Tibial artery (tissue), 4 donors: ENCODE data around the gene ODC1.

Experiments
- DNase-seq, 2 donors: peaks; one replicate each; pipeline ENCODE4 v3.0.0-alpha.2; 2019
- H3K27ac ChIP-seq, 2 donors: fragments of 200-600 bp; sonication (generic) in 1 of 2; 1 replicate in 1 of 2; 2 replicates in 1 of 2; pipeline ENCODE4 v1.5.1; 2018 to 2019; ENCODE audit warnings: mild to moderate bottlenecking in 1 of 2
- H3K27me3 ChIP-seq, 2 donors: fragments of 200-600 bp; sonication (generic) in 1 of 2; one replicate each; pipeline versions ENCODE4 v1.5.1 to v1.6.0; 2016 to 2019
- H3K36me3 ChIP-seq, 3 donors: fragments of 200-600 bp; sonication (generic) in 2 of 3; one replicate each; pipeline ENCODE4 v1.5.1; 2016 to 2019; ENCODE audit warnings: mild to moderate bottlenecking in 2 of 3
- H3K4me1 ChIP-seq, 4 donors: fragments of 200-600 bp; sonication (generic) in 2 of 4; 1 replicate in 3 of 4; 2 replicates in 1 of 4; pipeline ENCODE4 v1.5.1; 2016 to 2019
- H3K4me3 ChIP-seq, 2 donors: fragments of 200-600 bp; sonication (generic) in 1 of 2; 1 replicate in 1 of 2; 2 replicates in 1 of 2; pipeline ENCODE4 v1.5.1; 2018 to 2019; ENCODE audit warnings: mild to moderate bottlenecking in 2 of 2
- H3K9me3 ChIP-seq, 3 donors: fragments of 200-600 bp; sonication (generic) in 1 of 3; one replicate each; pipeline ENCODE4 v1.5.1; 2016 to 2019
- intact Hi-C: fragments of 100-400 bp; cut with DNase I; formaldehyde crosslinking; loops from one replicate; pipeline ENCODE4 v1.15.0; 2023; ENCODE audit warnings: low total_unique reads
- TF ChIP-seq, protein P1 (sequence below), 2 experiments: fragments of 200-600 bp in 1 of 2; fragments of 450-650 bp in 1 of 2; IDR thresholded peaks; one replicate each; pipeline ENCODE4 v1.5.1; 2017 to 2019; ENCODE audit warnings: antibody characterized with exemption in 2 of 2, mild to moderate bottlenecking in 1 of 2, moderate library complexity in 1 of 2

Gene ODC1

DNA sequence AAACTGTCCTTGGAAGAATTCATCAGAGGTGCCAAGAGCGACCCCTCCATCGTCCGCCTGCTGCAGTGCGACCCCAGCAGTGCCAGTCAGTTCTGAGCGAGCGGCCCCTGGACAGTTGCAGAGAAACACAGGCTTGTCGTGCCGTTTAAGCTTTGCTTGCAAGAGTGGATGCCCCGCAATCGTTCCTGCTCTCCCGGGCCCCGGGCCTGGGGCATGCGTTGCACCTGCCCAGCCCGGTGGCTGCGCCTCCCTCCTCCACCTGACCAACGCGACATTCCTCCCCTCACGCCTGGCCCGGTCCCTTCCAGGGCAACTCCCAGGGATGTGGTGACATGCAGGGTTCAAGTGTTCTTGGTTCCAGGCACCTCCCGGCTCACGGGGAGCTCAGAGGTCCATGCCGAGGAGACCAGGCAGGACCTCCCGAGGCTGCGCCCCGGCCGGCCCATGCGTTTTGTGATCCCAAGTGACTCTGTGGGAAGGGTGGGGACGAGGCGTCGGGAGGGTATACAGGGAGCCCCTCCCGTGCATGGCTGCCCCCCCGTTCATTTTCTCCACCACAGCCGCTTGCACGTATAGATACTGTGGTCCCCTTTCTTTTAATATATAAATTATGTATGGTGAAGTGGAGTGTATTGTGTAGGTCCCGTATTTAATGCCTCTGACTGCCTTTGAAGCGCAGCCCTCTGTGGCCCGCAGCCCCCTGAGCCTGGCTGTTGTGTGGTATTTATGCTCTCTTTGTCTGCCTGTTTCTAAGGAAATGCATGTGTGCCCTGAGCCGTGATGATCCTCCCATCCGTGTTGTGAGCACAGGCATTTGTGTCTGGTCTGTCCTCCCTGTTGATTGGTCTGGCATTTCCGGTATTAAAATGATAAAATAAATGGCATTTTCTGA lies 21.2 kb downstream of the ODC1 start:
- peaks cover 3 to 61% (median 25%) of the 10 kb centered on the region in 3 donors for H3K36me3 ChIP-seq
- DNase-seq, result no peak
- no peaks in the 10 kb centered on the region for H3K27me3 ChIP-seq
- peaks cover 0 to under 1% (median 0%) of the 10 kb centered on the region in 4 donors for H3K4me1 ChIP-seq
- no peaks in the 10 kb centered on the region for H3K9me3 ChIP-seq
- intact Hi-C loops, result no loop called here
- no peak overlapping the region for H3K27ac ChIP-seq
- H3K4me3 ChIP-seq, result no peak overlapping the region
- TF ChIP-seq, protein P1, sequence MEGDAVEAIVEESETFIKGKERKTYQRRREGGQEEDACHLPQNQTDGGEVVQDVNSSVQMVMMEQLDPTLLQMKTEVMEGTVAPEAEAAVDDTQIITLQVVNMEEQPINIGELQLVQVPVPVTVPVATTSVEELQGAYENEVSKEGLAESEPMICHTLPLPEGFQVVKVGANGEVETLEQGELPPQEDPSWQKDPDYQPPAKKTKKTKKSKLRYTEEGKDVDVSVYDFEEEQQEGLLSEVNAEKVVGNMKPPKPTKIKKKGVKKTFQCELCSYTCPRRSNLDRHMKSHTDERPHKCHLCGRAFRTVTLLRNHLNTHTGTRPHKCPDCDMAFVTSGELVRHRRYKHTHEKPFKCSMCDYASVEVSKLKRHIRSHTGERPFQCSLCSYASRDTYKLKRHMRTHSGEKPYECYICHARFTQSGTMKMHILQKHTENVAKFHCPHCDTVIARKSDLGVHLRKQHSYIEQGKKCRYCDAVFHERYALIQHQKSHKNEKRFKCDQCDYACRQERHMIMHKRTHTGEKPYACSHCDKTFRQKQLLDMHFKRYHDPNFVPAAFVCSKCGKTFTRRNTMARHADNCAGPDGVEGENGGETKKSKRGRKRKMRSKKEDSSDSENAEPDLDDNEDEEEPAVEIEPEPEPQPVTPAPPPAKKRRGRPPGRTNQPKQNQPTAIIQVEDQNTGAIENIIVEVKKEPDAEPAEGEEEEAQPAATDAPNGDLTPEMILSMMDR (IDR thresholded peaks at IDR 0.05), result no peak

DNA sequence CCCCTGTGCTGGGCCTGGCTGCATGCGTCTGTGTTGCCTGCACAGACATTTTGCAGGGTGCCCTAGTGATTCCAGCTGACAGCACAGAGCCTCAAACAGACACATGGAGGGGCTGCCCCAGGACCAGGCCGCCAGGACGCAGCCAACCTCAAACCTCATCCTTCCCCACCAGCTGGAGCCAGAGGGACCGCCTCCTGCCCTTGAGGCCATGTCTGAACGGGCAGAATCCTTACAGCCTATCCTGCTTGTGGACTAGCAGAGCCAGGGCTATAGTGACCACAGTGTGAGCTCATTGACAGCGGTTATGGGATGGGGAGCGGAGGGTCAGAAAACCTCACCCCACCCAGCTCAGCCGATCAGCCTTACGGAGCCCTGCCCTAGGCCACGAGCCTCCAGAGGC lies 22.4 kb downstream of the ODC1 start:
- DNase-seq, result no peak
- Histone ChIP-seq H3K36me3 (peaks cover 3 to 66% (median 25%) of the 10 kb centered on the region in 3 donors), H3K27me3 (no peaks in the 10 kb centered on the region), H3K9me3 (no peaks in the 10 kb centered on the region), H3K4me1 (no peaks in the 10 kb centered on the region), H3K27ac (no peak overlapping the region), H3K4me3 (no peak overlapping the region)
- TF ChIP-seq, protein P1 (IDR thresholded peaks at IDR 0.05), result no peak
- intact Hi-C loops, result no loop called here

DNA sequence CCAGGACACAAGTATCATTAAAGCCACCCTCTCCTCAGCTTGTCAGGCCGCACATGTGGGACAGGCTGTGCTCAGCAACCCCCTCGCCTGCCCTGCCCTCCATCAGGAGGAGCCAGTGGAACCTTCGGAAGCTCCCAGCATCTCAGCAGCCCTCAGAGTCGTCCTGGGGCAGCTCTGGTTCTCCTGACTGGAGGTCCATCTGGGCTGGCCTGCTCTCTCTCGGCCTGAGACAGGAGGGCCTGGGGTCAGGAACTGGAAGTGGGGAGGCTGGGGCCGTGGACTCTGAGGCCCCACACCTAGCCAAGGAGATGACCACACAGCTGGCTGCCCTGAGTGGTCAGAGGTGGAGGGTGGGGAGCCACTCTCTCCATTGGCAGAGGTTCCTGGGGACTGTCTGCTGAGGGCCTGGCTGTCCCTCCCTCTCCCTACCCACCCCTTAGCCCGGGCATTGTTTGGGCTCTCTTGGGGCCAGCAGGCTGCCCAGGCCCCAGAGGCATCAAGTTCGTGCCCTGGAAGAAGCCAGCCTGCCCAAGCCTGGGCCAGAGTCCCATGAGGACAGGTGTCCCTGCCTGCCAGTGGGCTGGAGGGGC lies 23.1 kb downstream of the ODC1 start:
- intact Hi-C loops, result no loop called here
- H3K36me3 ChIP-seq, result peaks cover 3 to 67% (median 25%) of the 10 kb centered on the region in 3 donors

DNA sequence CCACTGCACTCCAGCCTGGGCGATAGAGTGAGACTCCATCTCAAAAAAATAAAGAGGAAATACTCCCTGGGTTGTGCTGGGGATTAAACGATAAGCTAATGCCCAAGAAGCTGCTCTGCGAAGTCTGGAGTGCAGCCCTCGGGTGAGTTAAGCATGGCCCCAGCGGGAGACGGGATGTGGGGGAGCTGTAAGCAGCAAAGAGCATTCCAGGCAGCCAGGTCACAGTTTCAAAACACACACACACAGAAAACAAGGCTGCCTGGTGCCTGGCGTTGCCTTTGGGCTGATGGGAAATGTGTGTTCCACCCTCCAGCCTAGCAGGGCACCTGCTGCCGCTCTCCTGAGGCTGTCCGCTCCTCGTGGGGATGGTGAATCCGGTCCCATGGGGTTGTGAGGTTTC lies 24.1 kb downstream of the ODC1 start:
- no peaks in the 10 kb centered on the region for H3K27me3 ChIP-seq
- TF ChIP-seq, protein P1 (IDR thresholded peaks at IDR 0.05), result no peak
- H3K27ac ChIP-seq, result no peak overlapping the region
- peaks cover 3 to 71% (median 25%) of the 10 kb centered on the region in 3 donors for H3K36me3 ChIP-seq
- intact Hi-C loops, result no loop called here
- no peak overlapping the region for H3K4me3 ChIP-seq
- DNase-seq, result no peak
- no peaks in the 10 kb centered on the region for H3K4me1 ChIP-seq
- H3K9me3 ChIP-seq, result no peaks in the 10 kb centered on the region

More for the DNA sequence above, 23.1 kb downstream of the ODC1 start:
- Histone ChIP-seq H3K4me1 (no peaks in the 10 kb centered on the region), H3K9me3 (no peaks in the 10 kb centered on the region), H3K27me3 (no peaks in the 10 kb centered on the region), H3K27ac (no peak overlapping the region), H3K4me3 (no peak overlapping the region)
- DNase-seq, result no peak
- TF ChIP-seq, protein P1 (IDR thresholded peaks at IDR 0.05), result no peak

DNA sequence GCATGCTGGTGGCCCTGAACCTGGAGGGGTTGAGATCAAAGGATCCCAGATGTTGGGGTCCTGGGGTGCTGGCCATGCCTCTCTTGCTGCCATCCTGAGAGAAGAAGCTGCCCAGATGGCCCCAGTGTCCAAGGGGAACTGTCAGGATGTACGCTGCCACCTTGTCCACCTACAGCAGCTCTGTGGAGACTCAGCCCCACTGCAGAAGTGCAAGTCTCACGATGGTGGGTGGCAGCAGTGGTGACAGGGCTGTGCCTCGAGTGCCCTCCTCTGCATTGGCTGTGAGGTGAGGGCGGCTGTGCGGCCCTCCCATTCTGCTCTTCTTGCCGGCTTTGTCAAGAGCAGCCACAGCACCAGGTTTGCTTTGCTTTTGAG lies 24.7 kb downstream of the ODC1 start:
- Histone ChIP-seq H3K4me1 (no peaks in the 10 kb centered on the region), H3K9me3 (no peaks in the 10 kb centered on the region), H3K27me3 (no peaks in the 10 kb centered on the region), H3K36me3 (peaks cover 3 to 71% (median 25%) of the 10 kb centered on the region in 3 donors), H3K27ac (no peak overlapping the region), H3K4me3 (no peak overlapping the region)
- TF ChIP-seq, protein P1 (IDR thresholded peaks at IDR 0.05), result no peak
- intact Hi-C loops, result no loop called here
- no peak for DNase-seq
